Common myeloid progenitor, CD34-positive (primary cell): ENCODE measurements around the gene FAM193A.

Experiments
- CTCF ChIA-PET: fragments of 350-600 bp; sonication (Branson Sonifier 250); formaldehyde crosslinking; loops from one replicate; lab custom pipeline; 2021; ENCODE audit warnings: antibody characterized with exemption; lab: Charles Lee
- POLR2A ChIA-PET: fragments of 350-600 bp; sonication (Branson Sonifier 250); formaldehyde crosslinking; loops from one replicate; lab custom pipeline; 2021; ENCODE audit warnings: antibody characterized with exemption; lab: Charles Lee
- DNase-seq, 3 donors: peaks; one replicate each; pipeline versions ENCODE4 v3.0.0 to v3.0.0-alpha.2; 2013
- H3K27ac ChIP-seq, 2 experiments: 1 replicate in 1 of 2; 2 replicates in 1 of 2; pipeline ENCODE4 v1.7.0; 2013; ENCODE audit warnings: inconsistent platforms in 2 of 2, low read length in 2 of 2, mild to moderate bottlenecking in 2 of 2, low read depth in 1 of 2, moderate library complexity in 1 of 2; ENCODE audit not compliant: severe bottlenecking in 2 of 2, insufficient read depth in 1 of 2, poor library complexity in 1 of 2
- H3K27me3 ChIP-seq, 5 experiments: replicated peaks in 2 of 5; 1 replicate in 3 of 5; 2 replicates in 2 of 5; pipeline versions ENCODE4 v1.6.1 to v1.7.0; 2013; ENCODE audit warnings: low read length in 4 of 5, mild to moderate bottlenecking in 2 of 5, moderate library complexity in 2 of 5, inconsistent platforms in 1 of 5; ENCODE audit not compliant: insufficient read depth in 5 of 5, control insufficient read depth in 4 of 5
- H3K36me3 ChIP-seq, 4 experiments: 1 replicate in 2 of 4; 2 replicates in 2 of 4; pipeline versions ENCODE4 v1.6.1 to v1.7.0; 2013; ENCODE audit warnings: low read length in 3 of 4, control low read depth in 1 of 4, mild to moderate bottlenecking in 1 of 4; ENCODE audit not compliant: control insufficient read depth in 4 of 4, insufficient read depth in 4 of 4
- H3K4me1 ChIP-seq, 4 experiments: 1 replicate in 3 of 4; 2 replicates in 1 of 4; pipeline versions ENCODE4 v1.6.1 to v1.7.1; 2013; ENCODE audit warnings: low read length in 3 of 4, mild to moderate bottlenecking in 3 of 4, control low read depth in 1 of 4, inconsistent platforms in 1 of 4, moderate library complexity in 1 of 4; ENCODE audit not compliant: control insufficient read depth in 4 of 4, insufficient read depth in 4 of 4; ENCODE audit errors: control extremely low read depth in 1 of 4
- H3K4me3 ChIP-seq, 7 experiments: 1 replicate in 4 of 7; 2 replicates in 3 of 7; pipeline versions ENCODE4 v1.5.1 to v1.7.0; 2013; ENCODE audit warnings: mild to moderate bottlenecking in 7 of 7, low read length in 6 of 7, moderate library complexity in 6 of 7, inconsistent platforms in 2 of 7, low read depth in 2 of 7, control low read depth in 1 of 7; ENCODE audit not compliant: insufficient read depth in 4 of 7, control insufficient read depth in 1 of 7; ENCODE audit errors: extremely low read depth in 1 of 7
- H3K9me3 ChIP-seq, 5 experiments: 1 replicate in 4 of 5; 2 replicates in 1 of 5; pipeline versions ENCODE4 v1.6.1 to v1.7.1; 2013; ENCODE audit warnings: low read length in 4 of 5, mild to moderate bottlenecking in 2 of 5, inconsistent platforms in 1 of 5, low read depth in 1 of 5, moderate library complexity in 1 of 5; ENCODE audit not compliant: control insufficient read depth in 4 of 5, insufficient read depth in 2 of 5; ENCODE audit errors: control extremely low read depth in 1 of 5
- WGBS: methylation state at CpG from one replicate; pipeline ENCODE4 v1.1.5; 2013; ENCODE audit not compliant: insufficient coverage; 5-methylcytosine and 5-hydroxymethylcytosine counted together

FAM193A gene

DNA sequence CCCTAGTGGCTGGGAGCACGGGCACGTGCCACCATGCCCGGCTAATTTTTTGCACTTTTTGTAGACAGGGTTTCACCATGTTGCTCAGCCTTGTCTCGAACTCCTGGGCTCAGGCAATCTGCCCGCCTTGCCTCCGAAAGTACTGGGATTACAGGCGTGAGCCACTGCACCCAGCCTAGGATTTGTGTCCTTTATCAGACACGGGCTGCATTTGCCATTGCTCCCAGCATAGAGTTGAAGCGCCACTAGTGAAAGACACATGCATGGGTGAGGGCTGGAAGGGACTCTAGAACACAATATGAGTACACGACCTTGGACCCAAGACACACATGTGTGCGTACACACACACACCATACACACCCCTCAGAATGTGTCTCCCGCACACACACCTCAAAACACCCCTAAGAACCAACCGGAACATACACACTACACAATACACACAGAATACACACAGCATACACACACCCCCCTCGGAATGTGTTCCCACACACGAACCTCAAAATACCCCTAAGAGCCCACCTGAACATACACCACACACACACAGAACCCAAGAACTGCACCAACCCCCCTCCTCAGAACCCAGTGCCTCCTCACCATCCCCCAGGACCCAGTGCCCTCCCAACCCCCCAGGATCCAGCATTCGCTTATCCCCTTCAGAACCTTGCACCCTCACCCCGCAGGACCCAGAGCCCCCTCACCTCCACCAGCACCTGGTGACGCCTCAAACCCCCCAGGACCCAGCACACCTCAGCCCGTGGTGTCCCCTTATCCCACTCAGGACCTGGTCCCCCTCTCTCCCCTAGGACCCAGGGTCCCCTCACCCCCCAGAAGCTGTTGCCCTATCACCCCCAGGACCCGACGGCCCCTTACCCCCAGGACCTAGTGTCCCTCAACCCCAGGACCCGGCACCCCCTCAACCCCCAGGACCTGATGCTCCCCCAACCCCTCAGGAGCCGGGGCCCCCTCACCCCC, 218.7 kb downstream of the FAM193A start:
- H3K4me1 ChIP-seq = peaks cover 0 to 19% (median 13%) of the 10 kb centered on the region in 4 experiments
- H3K27ac ChIP-seq = peak overlapping the region in 1 of 2 experiments; percentile 61
- CTCF ChIA-PET = interaction anchor here (0.7 to 0.8 kb wide), 2 partner anchors 9 kb away, joined by 3 to 4 read pairs; no protein-coding TSS in a partner anchor
- POLR2A ChIA-PET = no interaction called here
- H3K27me3 ChIP-seq = no peaks in the 10 kb centered on the region
- DNase-seq = no peak
- no peaks in the 10 kb centered on the region for H3K9me3 ChIP-seq
- peaks cover 2 to 18% (median 4%) of the 10 kb centered on the region in 4 experiments for H3K36me3 ChIP-seq
- H3K4me3 ChIP-seq = peak overlapping the region; percentile 51 to 86 (median 78)
- WGBS = 84% methylated on average over 12 of the region's 23 CpGs

DNA sequence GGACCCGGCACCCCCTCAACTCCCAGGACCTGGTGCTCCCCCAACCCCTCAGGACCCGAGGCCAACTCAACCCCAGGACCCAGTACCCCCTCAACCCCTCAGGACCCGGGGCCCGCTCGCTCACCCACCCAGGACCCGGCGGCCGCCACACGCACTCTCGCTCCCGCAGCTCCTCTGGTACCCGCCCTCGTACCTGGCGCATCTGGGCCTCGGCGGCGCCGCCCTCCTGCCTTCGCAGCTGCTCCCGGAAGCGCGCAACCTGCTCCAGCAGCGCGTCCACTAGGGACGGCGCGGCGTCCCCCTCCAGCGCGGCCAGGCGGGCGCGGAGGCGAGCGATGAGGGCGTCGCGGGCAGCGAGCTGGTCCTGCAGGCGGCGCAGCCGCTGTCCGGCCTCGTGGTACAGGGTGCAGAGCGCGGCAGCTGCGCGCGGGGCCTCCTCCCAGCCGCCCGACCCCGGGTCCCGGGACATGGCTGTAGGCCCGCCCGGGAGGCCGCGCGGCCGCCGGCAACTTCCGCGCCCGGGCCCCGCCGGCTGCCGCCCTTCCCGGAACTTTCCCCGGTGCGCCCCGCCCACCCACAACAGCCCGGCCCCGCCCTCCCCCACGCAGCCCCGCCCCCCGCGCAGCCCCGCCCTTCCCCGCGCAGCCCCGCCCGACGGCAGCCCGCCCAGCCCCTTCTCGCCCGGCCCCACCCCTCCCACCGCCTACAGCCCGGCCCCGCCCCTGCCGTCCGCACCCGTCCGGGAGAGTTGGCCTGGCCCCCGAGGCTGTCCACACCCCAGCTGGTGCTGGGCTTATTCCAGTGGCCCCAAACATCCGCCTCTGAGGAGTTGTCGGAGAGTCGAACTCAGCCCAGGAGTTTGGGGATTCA, 219.6 kb downstream of the FAM193A start, which contains the start of gene TNIP2:
Gene TNIP2 (minus strand): TSS at position 516 of the 870 bp plus-strand sequence. CDS start 47 bp downstream, at position 469.
- no peaks in the 10 kb centered on the region for H3K9me3 ChIP-seq
- ChIA-PET CTCF (interaction anchor here (0.7 to 0.8 kb wide), 3 partner anchors 8 to 66 kb away, joined by 3 to 4 read pairs (median 3); no protein-coding TSS in a partner anchor), POLR2A (interaction anchor here (0.6 kb wide), 1 partner anchor 115 kb away, joined by 3 read pairs; no protein-coding TSS in a partner anchor)
- H3K4me1 ChIP-seq = peaks cover 0 to 26% (median 14%) of the 10 kb centered on the region in 4 experiments
- H3K4me3 ChIP-seq = peak within 1 kb of the TSS; percentile 51 to 86 (median 78)
- DNase-seq = peak; percentile 58 to 77 (median 72)
- peak within 1 kb of the TSS in 1 of 2 experiments; percentile 61 for H3K27ac ChIP-seq
- H3K36me3 ChIP-seq = peaks cover 0 to 11% (median 3%) of the 10 kb centered on the region in 4 experiments
- H3K27me3 ChIP-seq = no peaks in the 10 kb centered on the region
- 0% methylated on average over 49 of the region's 96 CpGs for WGBS

DNA sequence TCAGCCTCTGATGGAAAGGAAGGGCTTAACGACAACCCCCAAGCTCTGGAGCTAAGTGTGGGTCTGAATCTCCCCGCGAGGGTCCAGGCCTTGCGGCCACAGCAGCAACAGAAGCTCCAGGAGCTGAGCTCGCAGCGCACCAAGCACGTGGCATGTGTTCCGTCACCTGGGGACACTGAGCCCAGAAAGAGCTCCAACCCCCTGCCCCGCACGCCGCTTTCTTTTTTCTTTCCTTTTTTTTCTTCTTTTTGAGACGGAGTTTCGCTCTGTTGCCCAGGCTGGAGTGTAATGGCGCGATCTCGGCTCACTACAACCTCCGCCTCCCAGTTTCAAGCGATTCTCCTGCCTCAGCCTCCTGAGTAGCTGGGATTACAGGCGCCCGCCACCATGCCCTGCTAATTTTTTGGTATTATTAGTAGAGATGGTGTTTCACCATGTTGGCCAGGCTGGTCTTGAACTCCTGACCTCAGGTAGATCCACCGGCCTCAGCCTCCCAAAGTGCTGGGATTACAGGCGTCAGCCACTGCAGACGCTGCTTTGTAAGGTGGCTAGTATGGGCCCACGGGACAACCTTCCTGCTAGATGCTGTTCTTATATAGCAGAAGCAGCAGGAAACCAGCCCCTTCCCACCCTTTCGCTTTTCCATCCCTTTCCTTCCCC, 220.4 kb downstream of the FAM193A start:
- Histone ChIP-seq H3K4me1 (peaks cover 0 to 33% (median 20%) of the 10 kb centered on the region in 4 experiments), H3K9me3 (no peaks in the 10 kb centered on the region), H3K4me3 (peak overlapping the region in 5 of 7 experiments; percentile 35 to 77 (median 55)), H3K27ac (no peak overlapping the region), H3K27me3 (no peaks in the 10 kb centered on the region), H3K36me3 (peaks cover 0 to 8% (median 2%) of the 10 kb centered on the region in 4 experiments)
- WGBS = 67% methylated on average over 21 of the region's 25 CpGs
- DNase-seq = no peak
- POLR2A ChIA-PET = interaction anchor here (0.6 kb wide), 1 partner anchor 114 kb away, joined by 3 read pairs; no protein-coding TSS in a partner anchor
- CTCF ChIA-PET = interaction anchor here (0.7 to 1.4 kb wide), 2 partner anchors 47 to 67 kb away, joined by 3 read pairs; no protein-coding TSS in a partner anchor

DNA sequence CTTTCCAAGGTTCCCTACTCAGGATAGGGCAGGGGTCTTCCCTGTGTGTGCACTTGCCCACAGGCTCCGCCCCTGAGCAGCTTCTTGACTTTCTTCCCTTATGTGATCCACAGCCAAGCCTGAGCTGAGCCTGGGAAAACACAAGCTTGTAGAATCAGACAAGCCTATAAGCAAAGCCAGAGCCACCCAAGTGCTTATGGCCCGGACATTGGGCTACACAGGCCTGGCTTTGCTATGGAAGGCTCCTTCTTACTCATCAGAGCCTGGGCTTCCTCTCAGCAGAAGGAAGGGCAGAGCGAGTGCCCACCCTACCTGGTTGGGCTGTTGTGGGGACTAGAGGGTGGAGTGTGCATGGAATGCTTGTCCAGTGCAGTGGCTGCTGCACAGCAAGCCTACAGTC, 221.0 kb downstream of the FAM193A start:
- ChIA-PET CTCF (interaction anchor here (1.4 kb wide), 1 partner anchor 46 kb away, joined by 3 read pairs; no protein-coding TSS in a partner anchor), POLR2A (no interaction called here)
- H3K4me1 ChIP-seq = peaks cover 0 to 35% (median 24%) of the 10 kb centered on the region in 4 experiments
- WGBS = 100% methylated on average over 2 of the region's 3 CpGs
- H3K27ac ChIP-seq = no peak overlapping the region
- no peaks in the 10 kb centered on the region for H3K9me3 ChIP-seq
- no peak for DNase-seq
- H3K36me3 ChIP-seq = peaks cover 0 to 4% (median 1%) of the 10 kb centered on the region in 4 experiments
- H3K4me3 ChIP-seq = no peak overlapping the region
- no peaks in the 10 kb centered on the region for H3K27me3 ChIP-seq

DNA sequence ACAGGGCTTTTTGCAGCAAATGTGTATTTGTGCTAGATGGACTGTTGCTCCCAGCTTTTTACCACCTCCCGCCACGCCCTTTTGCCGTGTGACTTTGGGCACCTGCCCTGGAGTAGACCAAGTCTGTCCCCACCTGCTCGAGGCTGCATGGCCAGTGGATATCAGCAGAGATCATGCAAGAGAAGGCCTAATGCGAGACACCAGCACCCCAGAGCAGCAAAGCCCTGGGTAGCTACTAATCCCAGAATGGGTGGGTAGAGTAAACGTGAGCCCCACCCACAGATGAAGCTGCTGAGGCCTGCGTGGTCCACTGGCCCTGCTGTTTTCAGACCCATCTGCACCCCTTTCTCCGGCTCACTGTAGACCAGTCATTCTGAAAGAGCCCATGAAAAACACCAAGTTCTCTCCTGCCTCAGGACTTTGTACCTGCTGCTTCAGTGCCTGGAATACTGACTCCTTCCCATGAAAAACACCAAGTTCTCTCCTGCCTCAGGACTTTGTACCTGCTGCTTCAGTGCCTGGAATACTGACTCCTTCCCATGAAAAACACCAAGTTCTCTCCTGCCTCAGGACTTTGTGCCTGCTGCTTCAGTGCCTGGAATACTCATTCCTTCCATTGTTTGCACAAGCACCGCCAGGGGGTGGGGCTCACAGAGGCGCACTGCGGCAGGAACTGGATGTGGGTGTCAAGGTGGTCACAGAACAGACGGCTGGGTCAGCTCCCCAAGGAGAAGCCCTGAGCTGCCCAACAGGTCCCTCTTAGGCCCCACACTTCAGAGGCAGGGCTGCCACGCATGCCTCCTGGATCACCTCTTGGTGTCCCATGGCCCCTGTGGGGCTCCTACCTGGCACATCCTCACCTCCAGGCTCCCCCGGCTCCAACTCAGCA, 224.8 kb downstream of the FAM193A start:
- Histone ChIP-seq H3K27me3 (no peaks in the 10 kb centered on the region), H3K9me3 (no peaks in the 10 kb centered on the region), H3K4me1 (peaks cover 0 to 30% (median 22%) of the 10 kb centered on the region in 4 experiments), H3K36me3 (no peaks in the 10 kb centered on the region), H3K4me3 (no peak overlapping the region), H3K27ac (no peak overlapping the region)
- ChIA-PET CTCF (interaction anchor here (0.6 to 3.7 kb wide), 16 partner anchors 9 to 192 kb away, joined by 3 to 23 read pairs (median 5); no protein-coding TSS in a partner anchor), POLR2A (no interaction called here)
- WGBS = 63% methylated on average over 8 of the region's 14 CpGs
- DNase-seq = peak; percentile 38 to 89 (median 88)
